GM12865 (cell line): ENCODE measurements around the gene SLC22A23.

Source experiments
- DNase-seq: peaks from one replicate; pipeline ENCODE4 v3.0.0; 2010; ENCODE audit warnings: low read depth
- H3K4me3 ChIP-seq: 2 replicates; pipeline ENCODE4 v1.5.1; 2011; ENCODE audit warnings: mild to moderate bottlenecking, low read depth, low read length, control low read depth
- TF ChIP-seq, protein P1 (sequence below): IDR thresholded peaks from 2 replicates; pipeline ENCODE4 v1.5.1; 2011; ENCODE audit warnings: low read length, control low read depth, low read depth, inconsistent platforms; ENCODE audit not compliant: insufficient read depth; ENCODE audit errors: missing control alignments

SLC22A23 gene

DNA sequence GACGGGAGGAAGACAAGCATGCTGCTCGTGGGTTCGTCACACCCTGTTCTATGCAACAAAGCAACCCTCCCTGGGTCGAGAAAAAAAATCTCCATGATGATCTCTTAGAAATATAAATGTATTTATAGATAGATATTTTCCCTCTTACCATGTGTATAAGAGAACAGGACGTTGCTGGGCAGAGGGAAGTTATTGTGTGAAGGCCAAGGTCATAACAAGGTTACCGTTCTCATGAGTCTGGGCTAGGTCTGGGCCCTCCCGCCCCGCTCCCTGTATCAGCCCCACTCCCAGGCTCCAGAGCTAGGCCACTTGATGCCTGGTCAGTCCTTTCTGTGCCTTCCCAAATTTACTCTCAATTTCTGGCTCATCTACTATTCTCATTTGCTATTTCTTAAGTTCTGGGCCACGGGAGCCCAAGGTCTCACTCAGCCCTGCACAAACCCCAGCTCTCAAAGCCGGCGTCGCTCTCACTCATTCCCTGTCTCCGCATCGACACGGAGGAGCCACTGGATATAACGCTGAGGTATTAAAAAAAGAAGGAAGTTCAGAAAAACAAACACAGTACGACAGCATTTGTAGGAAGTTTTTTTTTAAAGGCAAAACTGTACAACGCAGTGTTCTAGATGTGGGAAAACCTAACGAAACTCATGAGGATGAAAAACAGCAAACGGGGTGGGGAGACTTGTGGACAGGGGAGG, 101.3 kb downstream of the SLC22A23 start:
- TF ChIP-seq, protein P1, sequence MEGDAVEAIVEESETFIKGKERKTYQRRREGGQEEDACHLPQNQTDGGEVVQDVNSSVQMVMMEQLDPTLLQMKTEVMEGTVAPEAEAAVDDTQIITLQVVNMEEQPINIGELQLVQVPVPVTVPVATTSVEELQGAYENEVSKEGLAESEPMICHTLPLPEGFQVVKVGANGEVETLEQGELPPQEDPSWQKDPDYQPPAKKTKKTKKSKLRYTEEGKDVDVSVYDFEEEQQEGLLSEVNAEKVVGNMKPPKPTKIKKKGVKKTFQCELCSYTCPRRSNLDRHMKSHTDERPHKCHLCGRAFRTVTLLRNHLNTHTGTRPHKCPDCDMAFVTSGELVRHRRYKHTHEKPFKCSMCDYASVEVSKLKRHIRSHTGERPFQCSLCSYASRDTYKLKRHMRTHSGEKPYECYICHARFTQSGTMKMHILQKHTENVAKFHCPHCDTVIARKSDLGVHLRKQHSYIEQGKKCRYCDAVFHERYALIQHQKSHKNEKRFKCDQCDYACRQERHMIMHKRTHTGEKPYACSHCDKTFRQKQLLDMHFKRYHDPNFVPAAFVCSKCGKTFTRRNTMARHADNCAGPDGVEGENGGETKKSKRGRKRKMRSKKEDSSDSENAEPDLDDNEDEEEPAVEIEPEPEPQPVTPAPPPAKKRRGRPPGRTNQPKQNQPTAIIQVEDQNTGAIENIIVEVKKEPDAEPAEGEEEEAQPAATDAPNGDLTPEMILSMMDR, result no peak
- H3K4me3 ChIP-seq, result no peak overlapping the region
- no peak for DNase-seq

DNA sequence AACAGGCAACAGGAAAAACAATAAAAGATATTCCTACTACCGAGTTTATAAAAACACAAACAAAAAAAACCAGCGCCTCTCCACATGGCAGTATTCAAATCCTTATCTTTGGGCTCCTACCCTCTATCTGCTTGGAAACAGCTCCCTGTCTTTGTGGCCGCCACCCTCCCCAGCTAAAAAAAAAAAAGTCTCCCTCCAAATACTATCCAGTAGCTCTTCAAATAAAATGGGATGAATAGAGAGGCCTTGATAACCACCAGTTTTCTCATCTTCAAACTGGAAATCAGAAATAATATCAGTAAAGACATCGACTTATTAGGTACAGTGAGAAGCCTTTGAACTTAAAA, 101.9 kb downstream of the SLC22A23 start:
- no peak overlapping the region for H3K4me3 ChIP-seq
- DNase-seq, result no peak
- TF ChIP-seq, protein P1, result no peak

DNA sequence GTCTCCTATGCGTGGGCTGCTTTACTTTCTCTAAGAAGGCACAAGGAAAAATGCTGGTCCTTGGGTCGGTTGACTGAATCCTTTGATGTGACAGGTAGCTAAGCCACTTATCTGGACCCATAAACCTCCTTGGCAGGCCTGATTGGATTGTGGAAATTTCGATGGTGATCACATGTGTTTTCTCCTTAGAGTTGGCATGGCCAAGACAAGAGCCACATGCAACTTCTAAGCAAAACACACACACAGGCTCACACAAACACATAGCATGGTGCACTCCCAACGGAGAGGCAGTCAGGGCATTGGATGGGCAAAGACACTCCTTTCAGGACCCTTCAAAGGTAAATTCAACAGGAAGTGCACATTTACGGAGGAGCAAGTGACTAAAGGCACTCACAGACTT, 102.9 kb downstream of the SLC22A23 start:
- H3K4me3 ChIP-seq, result no peak overlapping the region
- no peak for DNase-seq
- TF ChIP-seq, protein P1, result no peak

DNA sequence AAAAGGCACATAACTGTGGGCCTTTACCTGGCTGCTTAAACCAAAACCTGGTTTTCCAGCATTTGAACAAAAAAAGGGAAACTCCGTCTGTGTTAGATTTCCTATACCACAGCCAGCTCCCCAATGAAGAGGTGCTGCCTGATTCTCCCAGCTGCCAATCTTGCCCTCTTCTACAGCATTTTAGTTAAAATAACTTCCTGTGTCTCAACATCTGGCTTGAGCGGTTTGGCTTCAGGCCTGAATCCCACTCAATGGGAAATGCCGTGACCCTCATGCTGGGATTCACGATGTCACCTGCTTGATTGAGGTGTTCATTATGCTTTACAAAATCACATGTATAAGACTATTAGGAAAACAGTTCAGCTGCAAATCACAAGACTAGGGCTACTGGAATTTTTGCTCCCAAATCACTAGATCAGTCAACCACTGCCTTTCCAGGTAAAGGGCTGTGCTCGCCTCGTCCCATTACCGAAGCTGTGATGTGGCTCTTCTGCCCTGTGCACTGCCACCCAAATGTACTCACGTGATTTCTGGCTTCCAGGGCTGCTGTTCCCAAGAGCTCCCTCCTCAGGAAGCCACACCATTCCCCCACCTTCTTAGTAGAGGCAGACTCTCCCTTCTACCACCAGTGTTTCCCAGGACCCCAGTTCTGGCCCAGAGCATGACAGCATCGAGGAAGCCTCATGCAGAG, 103.5 kb downstream of the SLC22A23 start:
- no peak overlapping the region for H3K4me3 ChIP-seq
- no peak for DNase-seq
- TF ChIP-seq, protein P1, result no peak

DNA sequence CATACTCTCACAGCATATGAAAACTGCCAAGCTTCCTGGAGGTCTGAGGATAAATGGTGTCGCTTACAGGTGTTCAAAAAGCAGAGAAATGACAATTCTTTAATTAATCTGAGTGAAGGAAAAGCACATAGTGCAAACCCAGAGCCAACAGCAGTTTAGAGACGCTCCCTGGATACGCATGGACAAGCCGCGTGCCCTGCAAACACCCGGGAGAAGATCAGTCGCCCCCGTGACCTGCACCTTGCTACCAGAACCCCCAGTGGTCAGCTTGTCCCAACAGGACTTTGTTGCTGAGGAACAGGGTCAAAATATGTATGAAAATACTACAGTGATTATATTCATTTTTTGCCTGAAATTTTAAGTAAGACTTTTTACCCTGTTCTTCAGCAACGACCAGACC, 104.2 kb downstream of the SLC22A23 start:
- H3K4me3 ChIP-seq, result no peak overlapping the region
- TF ChIP-seq, protein P1, result no peak
- no peak for DNase-seq

DNA sequence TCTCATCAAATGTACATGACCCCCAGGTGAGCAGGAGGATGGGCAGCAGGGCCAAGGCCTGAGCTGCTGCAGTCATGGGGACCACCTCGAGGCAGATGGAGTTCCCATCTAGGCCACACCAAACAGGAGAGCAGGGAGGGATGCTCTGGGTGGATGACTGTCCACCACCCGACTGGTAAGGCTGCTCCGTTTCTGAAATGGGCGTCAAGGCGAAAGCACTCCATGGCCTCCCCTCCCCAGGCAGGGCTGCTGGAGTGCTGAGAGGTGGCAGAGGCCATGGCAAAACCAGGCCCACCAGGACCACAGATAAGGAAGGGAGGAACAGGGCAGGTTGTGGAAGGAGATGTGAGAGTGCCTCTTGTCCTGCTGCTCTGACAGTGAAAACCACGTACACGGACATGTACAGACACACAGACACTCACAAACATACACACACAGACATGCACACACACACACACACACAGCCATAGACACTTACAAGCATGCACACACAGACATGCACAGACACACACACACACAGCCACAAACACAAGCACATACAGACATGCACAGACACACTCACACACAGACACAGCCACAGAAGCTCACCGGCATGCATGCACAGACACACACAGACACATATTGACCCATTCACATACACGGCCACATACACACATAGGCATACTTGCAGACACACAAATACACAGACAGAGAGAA, 104.9 kb downstream of the SLC22A23 start:
- TF ChIP-seq, protein P1, result no peak
- H3K4me3 ChIP-seq, result no peak overlapping the region
- DNase-seq, result no peak
